Activated CD4-positive, alpha-beta T cell treated with anti-CD3 and anti-CD28 coated beads, Interleukin-2, Interleukin-6, amounts not matched to agents 100 ng/mL and 50 ng/mL, durations not matched to agents 16 hours and 8 hours (primary cell): Measurements from ENCODE around the gene EWSR1.
A peak's percentile ranks its signal among the peaks of the same experiment; 100 is the strongest.
"Not testable (repeated sequence)": the region's sequence is repeated elsewhere in the genome, so short reads cannot be mapped to it uniquely, and the experiment has no call there.

ENCODE experiments used
- DNase-seq: peaks from one replicate; pipeline ENCODE4 v3.0.0-alpha.2; 2020

Gene EWSR1

GRCh38 chr22:29247891-29248290 is 20.2 kb upstream of the EWSR1 start:
- not testable (repeated sequence) for DNase-seq

- no peak for DNase-seq
Observed at GRCh38 chr22:29251265-29251664, 16.8 kb upstream of the EWSR1 start.

DNA sequence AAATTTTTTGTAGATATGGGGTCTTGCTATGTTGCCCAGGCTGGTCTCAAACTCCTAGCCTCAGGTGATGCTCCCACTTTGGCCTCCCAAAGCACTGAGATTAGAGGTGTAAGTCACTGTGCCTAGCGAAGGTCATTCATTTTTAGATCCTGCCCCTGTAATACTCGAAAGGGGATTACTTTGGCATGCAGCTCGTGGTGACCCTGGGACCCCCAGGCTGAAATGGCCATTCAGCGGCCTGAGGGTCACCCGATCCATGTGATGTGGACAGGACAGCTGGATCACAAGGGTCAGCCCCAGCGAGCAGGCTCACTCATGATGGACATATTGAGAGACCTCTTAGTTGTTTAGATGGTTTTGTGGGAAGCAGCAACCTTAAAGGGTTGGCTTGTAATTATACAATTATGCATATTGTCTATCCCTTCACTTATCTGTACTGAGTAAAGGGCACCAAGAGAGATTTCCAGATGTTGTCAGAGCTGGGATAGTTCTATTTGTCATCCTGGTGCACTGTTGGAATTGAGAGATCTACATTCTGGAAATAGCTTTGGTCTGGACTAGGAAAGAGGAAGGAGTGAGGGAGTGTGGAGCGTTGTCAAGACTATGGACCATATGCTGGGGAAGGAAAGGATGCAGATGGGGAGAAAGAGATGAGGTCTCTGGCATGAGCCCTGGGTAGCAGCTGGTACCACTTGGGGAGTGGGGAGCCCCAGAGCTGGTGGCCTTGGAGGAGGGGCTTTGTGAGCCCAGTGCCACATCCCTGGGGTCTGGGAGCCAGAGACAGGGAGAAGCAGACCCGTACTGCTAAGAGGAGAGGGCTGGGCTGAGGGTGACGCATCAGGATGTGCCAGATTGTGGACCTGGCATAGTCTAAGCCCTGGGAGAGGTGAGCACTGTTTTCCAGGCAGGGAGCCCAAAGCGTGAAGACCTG is 15.8 kb upstream of the EWSR1 start:
- DNase-seq: no peak

- no peak for DNase-seq
Observed at GRCh38 chr22:29253561-29254285, 14.3 kb upstream of the EWSR1 start.

DNA sequence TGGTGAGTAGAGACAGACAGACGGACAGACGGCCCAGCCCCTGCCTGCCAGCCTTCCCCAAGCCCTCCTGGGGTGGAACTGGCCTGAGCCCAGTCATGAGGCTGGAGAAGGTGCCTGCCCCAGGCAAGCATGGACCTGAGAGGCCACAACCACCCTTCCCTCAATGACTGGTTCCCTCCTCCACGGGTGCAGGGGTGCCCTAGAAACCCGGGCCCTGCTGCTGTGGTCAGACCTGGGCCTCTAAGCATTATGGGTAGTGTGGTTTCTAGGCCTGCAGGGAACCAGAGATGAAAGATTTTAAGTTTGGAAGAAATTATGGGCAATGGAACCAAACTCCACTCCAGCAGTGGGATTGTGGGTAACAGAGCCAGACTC is 13.8 kb upstream of the EWSR1 start:
- DNase-seq: no peak

- DNase-seq: no peak
Observed at GRCh38 chr22:29255064-29255621, 12.9 kb upstream of the EWSR1 start.

- no peak for DNase-seq
Observed at GRCh38 chr22:29256606-29257325, 11.3 kb upstream of the EWSR1 start.

GRCh38 chr22:29257751-29258181 is 10.3 kb upstream of the EWSR1 start:
- DNase-seq: no peak

- no peak for DNase-seq
Observed at GRCh38 chr22:29258407-29259252, 9.4 kb upstream of the EWSR1 start.

GRCh38 chr22:29259253-29259899 is 8.7 kb upstream of the EWSR1 start:
- DNase-seq: no peak

DNA sequence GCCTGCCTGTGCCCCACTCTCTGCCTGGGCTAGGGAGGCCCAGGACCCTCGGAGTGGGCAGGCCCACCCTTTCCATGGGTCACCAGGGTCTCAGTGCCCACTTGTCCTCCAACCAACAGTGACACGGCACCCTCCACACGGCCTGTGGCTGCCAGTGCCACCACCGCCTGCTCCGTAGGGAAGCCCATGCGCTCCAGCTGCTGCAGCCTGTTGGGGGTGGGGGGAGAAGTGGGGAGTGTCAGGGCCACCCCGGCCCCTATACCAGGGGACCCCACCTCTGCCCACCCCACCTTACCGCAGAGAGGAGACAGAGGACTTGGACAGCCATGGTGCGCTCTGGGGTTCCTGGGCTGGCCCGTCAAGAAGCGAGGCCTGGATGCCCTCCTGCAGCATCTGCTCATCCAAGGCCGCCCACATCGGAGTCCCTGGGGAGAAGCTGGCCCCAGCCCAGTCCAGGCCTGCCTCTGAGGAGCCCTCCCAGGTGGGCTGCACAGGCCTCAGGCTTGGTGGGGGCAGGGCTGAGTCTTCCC is 8.0 kb upstream of the EWSR1 start:
- DNase-seq: no peak

DNA sequence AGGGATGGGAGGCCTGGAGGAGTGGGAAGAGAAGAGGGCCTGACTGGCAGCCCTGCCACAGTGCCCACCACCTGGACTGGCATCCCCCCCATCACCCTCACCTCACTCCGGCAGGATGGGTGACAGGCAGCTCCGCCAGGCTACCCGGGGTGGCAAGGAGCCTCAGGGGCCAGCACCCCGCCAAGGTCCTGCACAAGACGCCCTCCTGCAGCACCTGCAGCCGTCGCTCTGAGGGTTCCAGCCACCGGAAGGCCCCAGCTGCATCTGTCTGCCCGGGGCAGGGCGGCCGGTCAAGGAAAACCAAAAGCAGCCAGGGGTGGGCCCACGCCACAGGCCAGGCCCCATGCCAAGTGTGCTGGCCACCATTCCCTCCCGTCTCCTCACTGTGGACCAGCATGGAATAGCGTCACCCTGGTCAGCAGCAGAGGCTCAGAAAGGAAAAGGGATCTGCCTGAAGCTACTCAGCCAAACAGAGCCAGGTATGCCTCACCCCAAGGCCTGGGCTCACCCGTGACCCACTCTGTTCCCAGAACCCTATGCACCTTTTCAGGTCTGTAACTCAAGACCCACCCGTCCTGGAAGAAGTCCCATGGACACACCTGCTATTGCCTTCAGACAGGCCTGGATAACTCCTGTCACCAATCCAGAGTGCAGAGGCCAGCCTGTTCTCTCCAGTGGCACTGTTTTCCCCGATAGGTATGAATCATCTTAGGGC is 7.3 kb upstream of the EWSR1 start:
- no peak for DNase-seq

DNA sequence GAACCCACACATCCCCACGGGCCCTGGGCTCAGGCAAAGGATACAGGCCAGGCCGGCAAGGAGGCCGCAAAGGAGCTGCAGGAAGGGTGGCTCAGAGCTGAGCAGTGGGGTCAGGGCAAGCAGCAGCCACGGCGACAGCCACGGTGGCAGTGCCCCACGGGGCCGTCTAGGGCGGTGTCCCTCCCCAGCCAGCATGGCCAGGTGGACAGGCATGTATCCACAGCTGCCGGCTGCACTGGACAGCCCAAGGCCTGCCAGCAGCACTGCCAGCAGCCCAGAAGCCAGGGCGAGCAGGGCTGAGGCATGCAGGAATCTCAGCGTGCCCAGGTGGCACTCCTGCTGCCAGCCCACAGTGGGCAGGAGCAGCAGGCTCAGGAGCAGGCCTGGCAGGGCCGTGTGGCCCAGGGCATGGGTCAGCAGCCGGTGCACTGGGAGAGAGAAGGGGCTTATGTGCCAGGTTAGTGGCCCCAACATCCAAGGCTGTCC is 4.2 kb upstream of the EWSR1 start:
- no peak for DNase-seq

GRCh38 chr22:29265305-29265704 is 2.8 kb upstream of the EWSR1 start:
- DNase-seq: no peak

- DNase-seq: no peak
Observed at GRCh38 chr22:29265929-29266328, 2.1 kb upstream of the EWSR1 start.

GRCh38 chr22:29266564-29267461 is 1.3 kb upstream of the EWSR1 start:
- peak; percentile 20 for DNase-seq

DNA sequence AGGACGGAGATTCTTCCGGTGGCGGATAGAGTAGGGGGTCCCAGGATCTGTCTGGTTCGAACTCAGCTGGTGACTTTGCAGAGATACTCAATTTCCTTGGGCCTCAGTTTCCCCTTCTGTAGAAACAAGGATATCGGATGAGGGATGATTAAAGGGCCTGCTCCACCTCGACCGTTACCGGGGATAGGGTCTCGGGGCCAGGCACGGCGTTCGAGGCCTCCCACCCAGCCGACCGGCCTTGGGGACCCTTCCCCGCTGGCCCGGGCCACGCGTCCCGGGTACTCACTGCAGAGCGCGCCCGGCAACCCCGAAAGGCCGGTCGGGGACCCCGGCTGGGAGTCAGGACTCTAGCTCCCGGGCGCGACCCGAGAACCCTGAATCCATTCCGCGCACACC is 608 bp upstream of the EWSR1 start:
- no peak for DNase-seq

DNA sequence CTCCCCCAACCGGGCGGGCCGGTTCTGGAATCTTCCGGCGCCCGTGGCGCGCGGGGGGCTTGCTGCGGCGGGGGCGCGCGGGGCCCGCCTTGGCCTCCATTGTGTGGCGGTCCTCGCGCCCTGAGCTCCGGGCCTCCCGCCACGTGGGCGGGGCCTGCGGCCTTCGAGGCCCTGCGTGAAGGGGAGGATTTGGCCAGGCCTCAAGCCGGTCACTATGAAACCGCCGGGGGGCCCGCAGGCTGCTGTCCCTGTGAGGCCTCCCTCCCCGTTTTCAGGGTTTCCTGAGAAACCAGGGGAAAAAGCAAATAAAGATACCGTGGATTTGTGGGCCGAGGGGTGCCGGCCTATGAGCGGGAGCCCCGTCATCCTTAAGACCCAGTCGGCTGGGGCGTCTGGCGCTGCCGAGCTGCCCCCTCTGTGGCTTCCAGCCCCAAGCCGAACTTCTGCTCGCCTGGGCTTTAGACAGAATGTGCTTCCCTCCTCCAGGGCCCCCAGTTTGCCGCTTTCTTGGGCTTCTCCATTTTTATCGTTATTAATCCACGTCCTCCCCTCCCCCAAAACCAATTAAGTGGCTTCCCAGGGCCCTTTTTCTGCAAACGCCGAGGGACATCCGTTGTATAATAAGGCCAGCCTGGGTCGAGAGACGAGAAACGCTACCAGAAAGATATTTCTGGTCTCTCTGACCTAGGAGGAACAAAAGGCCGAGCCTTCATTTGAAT is 602 bp downstream of the EWSR1 start:
- DNase-seq: peak; percentile 47

GRCh38 chr22:29269230-29269604 is 1.1 kb downstream of the EWSR1 start:
- DNase-seq: peak; percentile 16
